Measurements from ENCODE around the gene PDE4B.

The PDE4B gene

GRCh38 chr1:66330722-66331141, 538.0 kb downstream of the PDE4B start:
- peaks cover 8% of the 10 kb centered on the region for H3K79me2 ChIP-seq (ENCODE audit: control insufficient read depth, insufficient read depth, low read length)
- H3K27ac ChIP-seq (ENCODE audit: low read depth, low read length), result no peak overlapping the region
- no peak overlapping the region for H2AK5ac ChIP-seq (ENCODE audit: low read length)
- H3K4me3 ChIP-seq (ENCODE audit: low read length), result no peak overlapping the region
- H3K23ac ChIP-seq (ENCODE audit: low read length), result no peak overlapping the region
- no peak overlapping the region for H2BK120ac ChIP-seq (ENCODE audit: low read depth, low read length)
- no peak overlapping the region for H3K4me2 ChIP-seq (ENCODE audit: low read length)
- H3K9ac ChIP-seq (ENCODE audit: low read length), result no peak overlapping the region
- no peak for DNase-seq
- WGBS (ENCODE audit: extremely low coverage, insufficient coverage, low lambda C conversion rate), result no CpG with 5 or more reads among the region's 4 CpGs
- no peaks in the 10 kb centered on the region for H3K79me1 ChIP-seq (ENCODE audit: low read length)
- no peaks in the 10 kb centered on the region for H3K36me3 ChIP-seq (ENCODE audit: control insufficient read depth, insufficient read depth, low read length)
- no peak overlapping the region for H4K8ac ChIP-seq (ENCODE audit: low read depth, low read length)
- no peak overlapping the region for H2BK15ac ChIP-seq (replicated peaks; ENCODE audit: low read depth)
- no peak overlapping the region for H3K18ac ChIP-seq (ENCODE audit: low read length)
- peak overlapping the region; percentile 20 for H3K4ac ChIP-seq (ENCODE audit: low read depth, low read length)
- H3K4me1 ChIP-seq (ENCODE audit: control insufficient read depth, low read depth, low read length), result peaks cover 9% of the 10 kb centered on the region
- H3K56ac ChIP-seq (ENCODE audit: low read length), result no peak overlapping the region
- no peak overlapping the region for H4K5ac ChIP-seq (ENCODE audit: low read length)
- no peak overlapping the region for H2BK5ac ChIP-seq (ENCODE audit: low read length)
- H3K27me3 ChIP-seq (ENCODE audit: insufficient read depth, low read length, poor library complexity), result no peaks in the 10 kb centered on the region

DNA sequence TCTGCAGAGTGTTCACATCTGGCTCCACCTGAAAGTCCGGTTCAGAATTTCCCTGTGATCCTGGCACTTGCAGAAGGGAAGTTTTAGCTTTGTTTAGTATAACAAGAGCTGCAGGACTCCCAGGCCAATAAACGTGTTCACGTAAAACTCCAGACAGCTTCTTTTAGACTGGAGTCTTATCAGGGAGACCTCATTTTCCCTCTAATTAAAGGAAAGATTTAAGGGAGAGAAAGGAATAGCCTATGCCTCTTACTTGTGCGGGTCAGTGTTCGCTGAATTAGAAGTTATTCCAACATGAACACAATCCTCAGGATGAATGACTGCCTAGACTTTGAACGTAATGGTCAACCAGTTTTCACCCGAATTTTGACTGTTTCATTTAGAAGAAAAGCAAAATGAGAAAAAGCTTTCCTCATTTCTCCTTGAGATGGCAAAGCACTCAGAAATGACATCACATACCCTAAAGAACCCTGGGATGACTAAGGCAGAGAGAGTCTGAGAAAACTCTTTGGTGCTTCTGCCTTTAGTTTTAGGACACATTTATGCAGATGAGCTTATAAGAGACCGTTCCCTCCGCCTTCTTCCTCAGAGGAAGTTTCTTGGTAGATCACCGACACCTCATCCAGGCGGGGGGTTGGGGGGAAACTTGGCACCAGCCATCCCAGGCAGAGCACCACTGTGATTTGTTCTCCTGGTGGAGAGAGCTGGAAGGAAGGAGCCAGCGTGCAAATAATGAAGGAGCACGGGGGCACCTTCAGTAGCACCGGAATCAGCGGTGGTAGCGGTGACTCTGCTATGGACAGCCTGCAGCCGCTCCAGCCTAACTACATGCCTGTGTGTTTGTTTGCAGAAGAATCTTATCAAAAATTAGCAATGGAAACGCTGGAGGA, 539.2 kb downstream of the PDE4B start:
- H3K79me1 ChIP-seq (ENCODE audit: low read length), result peaks cover 2% of the 10 kb centered on the region
- H4K5ac ChIP-seq (ENCODE audit: low read length), result no peak overlapping the region
- H2BK120ac ChIP-seq (ENCODE audit: low read depth, low read length), result no peak overlapping the region
- H3K23ac ChIP-seq (ENCODE audit: low read length), result no peak overlapping the region
- H3K4ac ChIP-seq (ENCODE audit: low read depth, low read length), result peak overlapping the region; percentile 8
- WGBS (ENCODE audit: extremely low coverage, insufficient coverage, low lambda C conversion rate), result no CpG with 5 or more reads among the region's 18 CpGs
- peaks cover 16% of the 10 kb centered on the region for H3K79me2 ChIP-seq (ENCODE audit: control insufficient read depth, insufficient read depth, low read length)
- no peak overlapping the region for H4K8ac ChIP-seq (ENCODE audit: low read depth, low read length)
- no peak overlapping the region for H2BK15ac ChIP-seq (replicated peaks; ENCODE audit: low read depth)
- peak overlapping the region; percentile 29 for H3K4me2 ChIP-seq (ENCODE audit: low read length)
- DNase-seq, result peak; percentile 94
- no peak overlapping the region for H2AK5ac ChIP-seq (ENCODE audit: low read length)
- H3K36me3 ChIP-seq (ENCODE audit: control insufficient read depth, insufficient read depth, low read length), result no peaks in the 10 kb centered on the region
- H3K9ac ChIP-seq (ENCODE audit: low read length), result peak overlapping the region; percentile 59
- peak overlapping the region; percentile 52 for H3K4me3 ChIP-seq (ENCODE audit: low read length)
- H3K27me3 ChIP-seq (ENCODE audit: insufficient read depth, low read length, poor library complexity), result no peaks in the 10 kb centered on the region
- peak overlapping the region; percentile 87 for H3K56ac ChIP-seq (ENCODE audit: low read length)
- peak overlapping the region; percentile 23 for H3K27ac ChIP-seq (ENCODE audit: low read depth, low read length)
- H3K18ac ChIP-seq (ENCODE audit: low read length), result peak overlapping the region; percentile 52
- peaks cover 14% of the 10 kb centered on the region for H3K4me1 ChIP-seq (ENCODE audit: control insufficient read depth, low read depth, low read length)
- no peak overlapping the region for H2BK5ac ChIP-seq (ENCODE audit: low read length)

DNA sequence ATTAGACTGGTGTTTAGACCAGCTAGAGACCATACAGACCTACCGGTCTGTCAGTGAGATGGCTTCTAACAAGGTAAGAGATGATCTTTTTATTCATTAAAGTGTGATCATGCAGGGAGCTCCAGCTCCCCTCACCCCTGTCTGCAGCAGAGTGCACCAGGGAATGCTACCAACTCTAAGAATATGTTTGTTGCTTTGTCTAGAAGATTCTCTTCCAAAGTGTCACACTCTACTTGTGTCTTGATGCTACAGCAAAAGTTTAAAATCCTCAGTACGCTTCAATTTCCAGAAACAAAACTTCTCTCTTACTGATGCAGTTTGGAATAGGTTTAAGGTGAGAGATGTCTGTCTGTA, 539.8 kb downstream of the PDE4B start:
- Histone ChIP-seq H2BK15ac (replicated peaks; ENCODE audit: low read depth) (no peak overlapping the region), H3K79me1 (ENCODE audit: low read length) (peaks cover 5% of the 10 kb centered on the region), H3K4me1 (ENCODE audit: control insufficient read depth, low read depth, low read length) (peaks cover 14% of the 10 kb centered on the region), H3K56ac (ENCODE audit: low read length) (peak overlapping the region; percentile 87), H3K4me2 (ENCODE audit: low read length) (peak overlapping the region; percentile 29), H3K79me2 (ENCODE audit: control insufficient read depth, insufficient read depth, low read length) (peaks cover 22% of the 10 kb centered on the region), H2AK5ac (ENCODE audit: low read length) (no peak overlapping the region), H4K5ac (ENCODE audit: low read length) (no peak overlapping the region), H2BK120ac (ENCODE audit: low read depth, low read length) (no peak overlapping the region), H3K4ac (ENCODE audit: low read depth, low read length) (no peak overlapping the region), H3K27me3 (ENCODE audit: insufficient read depth, low read length, poor library complexity) (no peaks in the 10 kb centered on the region), H4K8ac (ENCODE audit: low read depth, low read length) (no peak overlapping the region), H3K4me3 (ENCODE audit: low read length) (peak overlapping the region; percentile 52), H3K18ac (ENCODE audit: low read length) (peak overlapping the region; percentile 52), H3K9ac (ENCODE audit: low read length) (peak overlapping the region; percentile 59), H3K23ac (ENCODE audit: low read length) (no peak overlapping the region), H3K27ac (ENCODE audit: low read depth, low read length) (peak overlapping the region; percentile 23), H2BK5ac (ENCODE audit: low read length) (no peak overlapping the region), H3K36me3 (ENCODE audit: control insufficient read depth, insufficient read depth, low read length) (no peaks in the 10 kb centered on the region)
- no peak for DNase-seq
- no CpG with 5 or more reads among the region's 2 CpGs for WGBS (ENCODE audit: extremely low coverage, insufficient coverage, low lambda C conversion rate)

DNA sequence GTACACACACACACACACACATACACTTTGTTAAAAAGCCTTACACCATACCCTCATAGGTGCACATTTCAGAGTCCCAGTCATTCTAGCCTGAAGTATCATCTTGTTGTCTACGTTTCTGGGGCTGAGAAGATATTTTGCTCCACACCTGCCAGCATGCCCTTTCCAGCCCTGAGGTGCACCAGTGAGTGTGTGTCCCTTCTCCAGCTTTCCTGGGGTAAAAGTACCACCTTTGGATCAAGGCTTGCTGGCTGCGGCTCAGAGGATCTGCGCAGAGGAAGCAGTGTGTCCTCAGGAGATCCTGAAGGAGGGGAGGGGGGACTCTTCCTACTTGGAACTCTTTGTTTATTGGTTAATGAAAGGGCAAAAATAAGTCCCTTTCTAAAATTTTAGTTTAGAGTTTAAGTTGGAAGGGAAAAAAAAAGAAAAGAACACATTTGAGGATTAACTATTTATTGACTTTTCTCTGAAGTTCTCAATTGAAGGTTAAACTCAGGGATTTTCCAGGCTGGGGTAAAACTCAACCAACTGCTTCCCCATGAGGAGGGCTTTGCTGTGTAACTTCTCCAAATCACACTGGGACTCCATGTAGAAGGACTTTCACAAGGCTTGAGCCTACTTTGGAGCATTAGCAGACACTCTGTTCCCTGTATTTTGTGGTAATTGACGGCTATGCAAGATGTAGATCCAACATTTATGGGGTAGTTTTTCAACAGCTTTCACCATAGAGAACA, 540.9 kb downstream of the PDE4B start:
- no peaks in the 10 kb centered on the region for H3K27me3 ChIP-seq (ENCODE audit: insufficient read depth, low read length, poor library complexity)
- H3K4me1 ChIP-seq (ENCODE audit: control insufficient read depth, low read depth, low read length), result peaks cover 14% of the 10 kb centered on the region
- no peak overlapping the region for H2BK120ac ChIP-seq (ENCODE audit: low read depth, low read length)
- H4K5ac ChIP-seq (ENCODE audit: low read length), result peak overlapping the region; percentile 40
- H2BK5ac ChIP-seq (ENCODE audit: low read length), result peak overlapping the region; percentile 92
- peak; percentile 58 for DNase-seq
- H3K18ac ChIP-seq (ENCODE audit: low read length), result peak overlapping the region; percentile 28
- peak overlapping the region; percentile 96 for H2AK5ac ChIP-seq (ENCODE audit: low read length)
- no peak overlapping the region for H3K27ac ChIP-seq (ENCODE audit: low read depth, low read length)
- H3K36me3 ChIP-seq (ENCODE audit: control insufficient read depth, insufficient read depth, low read length), result no peaks in the 10 kb centered on the region
- peaks cover 5% of the 10 kb centered on the region for H3K79me1 ChIP-seq (ENCODE audit: low read length)
- H3K56ac ChIP-seq (ENCODE audit: low read length), result peak overlapping the region; percentile 92
- H3K79me2 ChIP-seq (ENCODE audit: control insufficient read depth, insufficient read depth, low read length), result peaks cover 23% of the 10 kb centered on the region
- peak overlapping the region; percentile 48 for H3K4me3 ChIP-seq (ENCODE audit: low read length)
- H4K8ac ChIP-seq (ENCODE audit: low read depth, low read length), result no peak overlapping the region
- WGBS (ENCODE audit: extremely low coverage, insufficient coverage, low lambda C conversion rate), result no CpG with 5 or more reads among the region's 4 CpGs
- H3K4me2 ChIP-seq (ENCODE audit: low read length), result peak overlapping the region; percentile 59
- H3K4ac ChIP-seq (ENCODE audit: low read depth, low read length), result no peak overlapping the region
- peak overlapping the region; percentile 81 for H3K23ac ChIP-seq (ENCODE audit: low read length)
- H2BK15ac ChIP-seq (replicated peaks; ENCODE audit: low read depth), result no peak overlapping the region
- H3K9ac ChIP-seq (ENCODE audit: low read length), result peak overlapping the region; percentile 81

GRCh38 chr1:66334318-66334717, 541.6 kb downstream of the PDE4B start:
- H3K27ac ChIP-seq (ENCODE audit: low read depth, low read length), result no peak overlapping the region

More at GRCh38 chr1:66334318-66334717, 541.6 kb downstream of the PDE4B start:
- no peak overlapping the region for H3K18ac ChIP-seq (ENCODE audit: low read length)
- no peaks in the 10 kb centered on the region for H3K36me3 ChIP-seq (ENCODE audit: control insufficient read depth, insufficient read depth, low read length)
- peak overlapping the region; percentile 81 for H3K9ac ChIP-seq (ENCODE audit: low read length)
- H2BK5ac ChIP-seq (ENCODE audit: low read length), result peak overlapping the region; percentile 48
- H3K56ac ChIP-seq (ENCODE audit: low read length), result peak overlapping the region; percentile 71
- H2BK15ac ChIP-seq (replicated peaks; ENCODE audit: low read depth), result no peak overlapping the region
- H3K79me1 ChIP-seq (ENCODE audit: low read length), result peaks cover 5% of the 10 kb centered on the region
- no peak overlapping the region for H3K23ac ChIP-seq (ENCODE audit: low read length)
- no peak overlapping the region for H2BK120ac ChIP-seq (ENCODE audit: low read depth, low read length)
- H3K4ac ChIP-seq (ENCODE audit: low read depth, low read length), result no peak overlapping the region
- H4K8ac ChIP-seq (ENCODE audit: low read depth, low read length), result no peak overlapping the region
- no peak overlapping the region for H4K5ac ChIP-seq (ENCODE audit: low read length)
- no CpG with 5 or more reads among the region's 2 CpGs for WGBS (ENCODE audit: extremely low coverage, insufficient coverage, low lambda C conversion rate)
- H3K4me2 ChIP-seq (ENCODE audit: low read length), result peak overlapping the region; percentile 14
- H3K4me3 ChIP-seq (ENCODE audit: low read length), result no peak overlapping the region
- no peak overlapping the region for H2AK5ac ChIP-seq (ENCODE audit: low read length)
- peaks cover 14% of the 10 kb centered on the region for H3K4me1 ChIP-seq (ENCODE audit: control insufficient read depth, low read depth, low read length)
- H3K79me2 ChIP-seq (ENCODE audit: control insufficient read depth, insufficient read depth, low read length), result peaks cover 23% of the 10 kb centered on the region
- DNase-seq, result no peak
- H3K27me3 ChIP-seq (ENCODE audit: insufficient read depth, low read length, poor library complexity), result no peaks in the 10 kb centered on the region

All from mesendoderm (in vitro differentiated cells).